Effector memory CD8-positive, alpha-beta T cell (primary cell): Measurements from ENCODE around the gene CYGB.
"Not testable (repeated sequence)": the region's sequence is repeated elsewhere in the genome, so short reads cannot be mapped to it uniquely, and the experiment has no call there.

Experiments used
- ATAC-seq: fragments of 150-1000 bp; cut with Tn5 transposase; replicated peaks from 2 replicates; pipeline ENCODE4 v1.10.0; 2021; ENCODE audit warnings: mild to moderate bottlenecking, moderate library complexity
- DNase-seq, 3 experiments: peaks; one replicate each; pipeline ENCODE4 v3.0.0; 2021
- H3K27ac Mint-ChIP-seq, 2 donors: one replicate each; pipeline ENCODE4 v1.8.0; 2022; ENCODE audit warnings: mild to moderate bottlenecking in 2 of 2, mixed read lengths in 2 of 2, moderate library complexity in 2 of 2
- H3K27me3 Mint-ChIP-seq, 2 donors: one replicate each; pipeline ENCODE4 v1.8.0; 2022; ENCODE audit warnings: mixed read lengths in 2 of 2
- H3K36me3 Mint-ChIP-seq: one replicate; pipeline ENCODE4 v1.8.0; 2022; ENCODE audit warnings: mild to moderate bottlenecking, moderate library complexity, mixed read lengths; ENCODE audit not compliant: insufficient read depth
- H3K4me1 Mint-ChIP-seq, 2 donors: one replicate each; pipeline ENCODE4 v1.8.0; 2022; ENCODE audit warnings: low read depth in 2 of 2, mixed read lengths in 2 of 2
- H3K4me3 Mint-ChIP-seq, 2 donors: one replicate each; pipeline ENCODE4 v1.8.0; 2022; ENCODE audit warnings: mild to moderate bottlenecking in 2 of 2, mixed read lengths in 2 of 2, moderate library complexity in 2 of 2
- H3K9me3 Mint-ChIP-seq, 2 donors: one replicate each; pipeline ENCODE4 v1.8.0; 2022; ENCODE audit warnings: mixed read lengths in 2 of 2

Gene CYGB

DNA sequence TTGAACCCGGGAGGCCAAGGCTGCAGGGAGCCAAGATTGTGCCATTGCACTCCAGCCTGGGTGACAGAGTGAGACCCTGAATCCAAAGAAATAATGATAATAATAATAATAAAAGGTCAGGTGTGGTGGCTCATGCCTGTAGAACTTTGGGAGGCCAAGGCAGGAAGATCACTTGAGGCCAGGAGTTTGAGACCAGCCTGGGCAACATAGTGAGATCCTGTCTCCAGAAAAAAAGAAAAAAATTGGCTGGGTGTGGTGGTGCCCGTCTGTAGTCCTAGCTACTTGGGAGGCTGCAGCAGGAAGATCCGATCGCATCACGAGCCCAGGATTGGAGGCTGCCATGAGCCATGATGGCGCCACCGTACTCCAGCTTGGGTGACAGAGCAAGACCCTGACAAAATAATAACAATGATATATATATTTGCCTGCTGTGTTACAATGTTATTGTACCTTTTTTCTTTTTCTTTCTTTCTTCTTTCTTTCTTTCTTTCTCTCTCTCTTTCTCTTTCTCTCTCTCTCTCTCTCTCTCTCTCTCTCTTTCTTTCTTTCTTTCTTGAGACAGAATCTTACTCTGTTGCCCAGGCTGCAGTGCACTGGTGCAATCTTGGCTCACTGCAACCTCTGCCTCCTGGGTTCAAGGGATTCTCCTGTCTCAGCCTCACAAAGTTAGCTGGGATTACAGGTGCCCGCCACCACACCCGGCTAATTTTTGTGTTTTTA is 3.7 kb downstream of the CYGB start:
- H3K36me3 Mint-ChIP-seq, H3K4me3 Mint-ChIP-seq: not testable (repeated sequence)

DNA sequence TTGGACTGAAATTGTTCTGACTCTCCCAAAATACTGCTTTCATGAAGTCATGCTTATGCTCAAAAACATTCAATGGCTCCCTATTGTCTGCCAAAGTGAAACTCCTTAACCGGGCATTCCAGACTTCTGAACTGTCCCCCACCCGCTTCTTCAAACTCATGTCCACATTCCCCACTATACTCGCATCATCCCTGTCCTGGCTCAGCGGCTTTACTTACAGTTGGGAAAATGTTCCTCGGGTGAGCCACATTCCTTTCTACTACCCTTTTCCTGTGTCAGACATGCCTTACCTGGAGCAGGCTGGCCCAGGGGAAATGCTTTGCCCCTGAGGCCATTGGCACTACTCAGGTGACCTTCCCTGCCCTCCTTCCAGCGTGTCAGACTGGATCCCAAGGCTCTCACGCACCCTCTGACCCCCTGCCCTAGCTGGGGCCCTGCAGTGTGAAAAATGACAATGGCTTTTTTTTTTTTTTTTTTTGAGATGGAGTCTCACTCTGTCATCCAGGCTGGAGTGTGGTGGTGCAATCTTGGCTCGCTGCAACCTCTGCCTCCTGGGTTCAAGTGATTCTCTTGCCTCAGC is 5.3 kb downstream of the CYGB start:
- Mint-ChIP-seq H3K27me3 (peaks cover 21 to 26% of the 10 kb centered on the region in 2 donors), H3K4me3 (no peak overlapping the region), H3K27ac (peak overlapping the region in 1 of 2 donors; percentile 2), H3K36me3 (no peaks in the 10 kb centered on the region), H3K9me3 (no peaks in the 10 kb centered on the region), H3K4me1 (peaks cover 8 to 14% of the 10 kb centered on the region in 2 donors)
- no peak for DNase-seq
- ATAC-seq = no peak

More for the DNA sequence above, 3.7 kb downstream of the CYGB start:
- not testable (repeated sequence) for H3K9me3 Mint-ChIP-seq, ATAC-seq, DNase-seq, H3K4me1 Mint-ChIP-seq, H3K27ac Mint-ChIP-seq
- H3K27me3 Mint-ChIP-seq = peaks cover 25 to 32% of the 10 kb centered on the region in 2 donors

DNA sequence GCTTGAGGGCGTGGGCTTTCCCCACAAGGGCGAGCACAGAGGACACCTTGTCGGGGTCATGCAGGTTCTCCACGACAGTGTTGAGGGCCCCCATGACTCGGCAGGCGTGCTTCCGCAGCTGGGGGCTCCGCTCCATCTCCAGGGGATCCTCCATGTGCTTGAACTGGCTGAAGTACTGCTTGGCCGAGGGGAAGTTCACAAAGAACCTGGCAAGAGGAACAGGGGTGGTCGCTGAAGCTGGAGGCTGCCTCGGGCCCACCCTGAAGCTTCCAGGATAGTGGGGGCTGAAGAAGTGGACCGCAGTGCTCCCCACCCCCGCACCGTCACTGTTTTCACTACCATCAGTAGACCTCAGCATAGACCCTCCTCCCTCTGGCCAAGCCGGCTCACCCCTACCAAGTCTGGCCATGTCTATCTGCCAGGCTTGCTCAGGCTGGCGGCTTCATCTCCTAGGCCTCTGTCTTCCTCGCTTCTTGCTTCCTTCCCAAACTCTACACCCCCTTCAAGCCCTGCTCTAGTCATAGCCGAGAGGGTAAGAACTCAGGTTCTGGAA is 5.9 kb downstream of the CYGB start:
- peaks cover 9 to 16% of the 10 kb centered on the region in 2 donors for H3K4me1 Mint-ChIP-seq
- no peak for ATAC-seq
- no peak overlapping the region for H3K4me3 Mint-ChIP-seq
- H3K27me3 Mint-ChIP-seq = peaks cover 15 to 20% of the 10 kb centered on the region in 2 donors
- H3K27ac Mint-ChIP-seq = peak overlapping the region in 1 of 2 donors; percentile 2
- no peaks in the 10 kb centered on the region for H3K36me3 Mint-ChIP-seq
- DNase-seq = no peak
- no peaks in the 10 kb centered on the region for H3K9me3 Mint-ChIP-seq

DNA sequence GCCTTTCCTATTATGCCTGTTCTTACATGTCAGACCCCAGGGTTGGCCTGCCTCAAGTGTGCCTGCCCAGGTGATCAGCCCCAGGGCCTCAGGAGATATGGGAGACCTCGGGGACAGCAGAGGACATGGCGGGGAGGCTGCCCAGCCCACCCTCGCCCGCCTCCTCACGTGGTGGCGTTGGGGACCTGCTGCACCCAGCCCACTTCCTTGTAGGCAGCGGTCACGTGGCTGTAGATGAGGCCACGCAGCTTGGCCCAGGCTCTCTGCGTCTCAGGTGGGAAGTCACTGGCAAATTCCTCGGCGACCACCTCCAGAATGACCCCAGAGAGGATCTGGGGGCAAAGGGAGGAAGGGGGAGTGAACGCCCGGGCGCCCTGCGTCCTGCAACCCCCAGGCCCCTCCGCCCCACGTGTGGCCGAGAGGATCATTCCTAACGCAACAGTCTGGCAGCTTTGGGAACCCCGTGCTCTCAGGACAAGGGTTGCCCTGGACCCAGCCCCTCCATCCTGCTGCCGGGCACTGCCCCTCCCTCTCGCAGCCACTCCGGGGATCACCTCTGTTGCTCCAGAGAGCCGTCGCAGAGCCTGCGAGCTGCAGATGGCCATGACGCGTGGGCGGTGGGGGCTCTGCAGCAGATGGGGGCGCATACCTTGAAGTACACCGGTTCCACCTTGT is 6.6 kb downstream of the CYGB start:
- H3K4me3 Mint-ChIP-seq = no peak overlapping the region
- H3K36me3 Mint-ChIP-seq = no peaks in the 10 kb centered on the region
- DNase-seq = no peak
- no peaks in the 10 kb centered on the region for H3K9me3 Mint-ChIP-seq
- no peak for ATAC-seq
- peaks cover 9 to 16% of the 10 kb centered on the region in 2 donors for H3K4me1 Mint-ChIP-seq
- no peak overlapping the region for H3K27ac Mint-ChIP-seq
- peaks cover 9 to 13% of the 10 kb centered on the region in 2 donors for H3K27me3 Mint-ChIP-seq

DNA sequence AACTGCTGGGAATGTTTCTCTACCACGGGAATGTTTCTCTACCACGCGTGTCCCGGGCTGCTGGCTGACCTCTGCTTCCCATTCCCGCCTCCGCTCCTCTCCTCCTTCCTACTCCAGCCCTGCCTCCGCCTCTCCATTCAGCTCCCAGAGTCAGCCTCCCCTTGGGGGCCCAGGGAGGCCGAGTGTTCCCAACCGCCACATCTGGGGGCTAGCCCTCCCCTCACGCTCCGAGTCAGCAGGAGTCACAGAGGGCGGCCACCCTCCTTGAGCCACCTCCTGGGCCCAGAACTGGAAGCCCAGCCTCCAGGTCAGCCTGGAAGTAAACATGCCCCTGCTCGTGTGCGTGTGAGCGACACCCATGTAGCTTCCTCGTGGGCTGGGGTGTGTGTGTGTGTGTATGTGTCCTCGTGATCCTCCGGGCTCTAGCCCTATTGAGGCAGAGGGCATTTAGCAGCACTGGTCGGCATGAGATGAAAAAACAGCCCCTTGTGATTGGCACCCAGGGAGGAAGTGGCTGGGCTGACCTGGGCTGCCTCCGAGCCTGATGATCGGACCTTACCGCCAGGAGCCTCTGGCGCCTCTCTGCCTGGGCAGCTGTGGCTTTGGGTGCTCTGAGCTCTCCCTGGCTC is 7.3 kb downstream of the CYGB start:
- ATAC-seq (no peak), DNase-seq (no peak)
- Mint-ChIP-seq H3K36me3 (no peaks in the 10 kb centered on the region), H3K9me3 (no peaks in the 10 kb centered on the region), H3K27me3 (peaks cover 6% of the 10 kb centered on the region in 2 donors), H3K27ac (no peak overlapping the region), H3K4me3 (peak overlapping the region in 1 of 2 donors; percentile 41), H3K4me1 (peaks cover 9 to 16% of the 10 kb centered on the region in 2 donors)

DNA sequence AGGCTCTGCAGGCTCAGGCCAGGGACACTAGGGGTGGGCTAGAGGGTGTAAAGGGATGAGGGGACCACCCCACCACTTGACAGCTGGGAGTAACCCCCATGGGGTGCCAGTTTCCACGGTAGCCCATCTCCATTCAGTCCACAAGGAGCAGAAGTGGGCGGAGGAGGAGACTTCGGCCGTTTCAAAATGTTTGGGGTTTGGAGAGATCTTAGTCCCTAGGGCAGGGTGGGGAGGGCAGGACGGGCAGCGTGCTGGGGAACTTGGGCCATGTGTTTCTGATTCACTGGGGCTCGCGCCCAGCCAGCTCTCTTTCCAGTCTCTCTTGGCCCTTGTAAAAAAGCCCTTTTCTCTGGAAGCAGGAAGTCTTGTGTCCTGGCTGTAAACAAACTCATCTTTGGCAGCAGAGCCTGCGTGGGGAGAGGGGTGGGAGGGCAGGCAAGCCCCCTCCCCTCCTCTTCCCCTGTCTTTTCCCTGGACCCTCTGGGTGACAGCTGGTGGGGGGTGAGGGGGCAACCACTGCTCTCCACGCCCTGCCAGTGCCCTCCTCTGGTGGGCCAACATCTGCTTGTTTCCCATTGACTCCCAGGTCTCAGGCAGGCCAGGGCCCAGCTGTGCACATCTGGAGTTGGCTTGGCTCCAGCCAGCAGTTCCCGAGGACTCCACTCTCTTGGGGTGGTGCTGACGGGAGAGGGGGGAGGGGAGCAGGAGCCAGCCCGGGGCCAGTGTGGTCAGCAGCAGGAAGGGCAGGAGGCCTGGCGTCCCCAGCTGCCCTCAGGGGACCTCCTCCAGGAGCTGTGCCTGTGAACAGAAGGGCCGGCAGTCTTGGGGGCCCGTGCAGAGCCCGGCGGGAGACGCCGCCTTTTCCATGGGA is 8.1 kb downstream of the CYGB start:
- Mint-ChIP-seq H3K27ac (no peak overlapping the region), H3K36me3 (peaks cover 3% of the 10 kb centered on the region), H3K4me1 (peaks cover 9 to 20% of the 10 kb centered on the region in 2 donors), H3K27me3 (no peaks in the 10 kb centered on the region), H3K4me3 (no peak overlapping the region), H3K9me3 (no peaks in the 10 kb centered on the region)
- no peak for DNase-seq
- ATAC-seq = no peak

DNA sequence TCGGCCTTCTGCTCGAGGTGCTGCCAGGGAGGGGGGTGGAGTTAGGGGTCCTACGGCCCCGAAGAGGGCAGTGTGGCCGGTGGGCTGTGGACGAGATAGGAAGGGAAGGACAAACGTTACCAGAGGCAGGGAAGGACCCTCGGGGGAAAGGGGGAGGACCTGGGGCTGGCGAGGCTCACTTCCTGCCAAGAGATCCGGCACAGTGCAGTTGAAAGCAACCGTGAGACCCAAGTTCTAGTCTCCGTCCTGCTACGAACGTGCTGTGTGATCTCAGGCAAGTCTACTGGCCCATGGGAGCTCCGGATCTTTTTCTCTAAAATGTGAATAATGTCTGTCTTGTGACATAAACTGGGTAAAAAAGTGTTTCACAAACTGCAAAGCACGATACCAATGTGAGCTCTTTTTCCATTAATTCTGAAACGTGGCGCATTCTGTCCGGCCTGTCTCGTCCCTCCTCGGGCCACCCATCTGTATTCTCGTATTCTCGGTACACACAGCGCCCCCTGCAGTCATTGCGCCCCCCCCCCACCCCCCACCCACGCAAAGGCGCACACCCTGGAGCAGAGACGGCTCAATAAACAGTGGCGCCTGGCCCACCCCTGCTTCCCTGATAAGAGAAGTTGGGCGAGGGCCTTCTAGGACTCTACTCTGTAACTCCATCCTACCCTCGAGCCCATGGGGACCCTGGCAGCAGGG is 8.8 kb downstream of the CYGB start:
- Mint-ChIP-seq H3K27me3 (no peaks in the 10 kb centered on the region), H3K4me3 (peak overlapping the region in 1 of 2 donors; percentile 69), H3K36me3 (peaks cover 3% of the 10 kb centered on the region), H3K4me1 (peaks cover 12 to 21% of the 10 kb centered on the region in 2 donors), H3K27ac (peak overlapping the region; percentile 50 to 84), H3K9me3 (no peaks in the 10 kb centered on the region)
- DNase-seq (no peak), ATAC-seq (no peak)

DNA sequence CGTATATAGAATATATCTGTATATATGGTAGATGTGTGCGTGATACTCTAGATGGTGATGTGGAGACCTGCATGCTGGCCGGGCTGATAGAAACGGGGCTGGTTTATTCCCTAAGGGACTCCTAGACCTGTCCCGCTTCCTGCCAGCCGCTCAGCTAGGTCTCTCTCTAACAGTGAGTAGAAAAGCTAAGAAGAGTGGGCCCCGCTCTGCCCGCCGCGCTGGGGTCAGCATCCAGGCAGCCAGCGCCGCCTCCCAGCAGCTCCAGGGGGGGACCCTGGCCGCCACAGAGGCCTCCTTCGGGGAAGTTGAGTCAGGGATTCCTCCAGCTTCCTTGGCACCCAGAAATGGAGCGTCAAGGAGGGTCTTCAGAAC is 9.4 kb downstream of the CYGB start:
- H3K9me3 Mint-ChIP-seq = no peaks in the 10 kb centered on the region
- peaks cover 18 to 27% of the 10 kb centered on the region in 2 donors for H3K4me1 Mint-ChIP-seq
- peak overlapping the region; percentile 50 to 84 for H3K27ac Mint-ChIP-seq
- ATAC-seq = peak; percentile 19
- H3K4me3 Mint-ChIP-seq = peak overlapping the region; percentile 48 to 69
- no peak for DNase-seq
- H3K36me3 Mint-ChIP-seq = peaks cover 3% of the 10 kb centered on the region
- H3K27me3 Mint-ChIP-seq = no peaks in the 10 kb centered on the region

DNA sequence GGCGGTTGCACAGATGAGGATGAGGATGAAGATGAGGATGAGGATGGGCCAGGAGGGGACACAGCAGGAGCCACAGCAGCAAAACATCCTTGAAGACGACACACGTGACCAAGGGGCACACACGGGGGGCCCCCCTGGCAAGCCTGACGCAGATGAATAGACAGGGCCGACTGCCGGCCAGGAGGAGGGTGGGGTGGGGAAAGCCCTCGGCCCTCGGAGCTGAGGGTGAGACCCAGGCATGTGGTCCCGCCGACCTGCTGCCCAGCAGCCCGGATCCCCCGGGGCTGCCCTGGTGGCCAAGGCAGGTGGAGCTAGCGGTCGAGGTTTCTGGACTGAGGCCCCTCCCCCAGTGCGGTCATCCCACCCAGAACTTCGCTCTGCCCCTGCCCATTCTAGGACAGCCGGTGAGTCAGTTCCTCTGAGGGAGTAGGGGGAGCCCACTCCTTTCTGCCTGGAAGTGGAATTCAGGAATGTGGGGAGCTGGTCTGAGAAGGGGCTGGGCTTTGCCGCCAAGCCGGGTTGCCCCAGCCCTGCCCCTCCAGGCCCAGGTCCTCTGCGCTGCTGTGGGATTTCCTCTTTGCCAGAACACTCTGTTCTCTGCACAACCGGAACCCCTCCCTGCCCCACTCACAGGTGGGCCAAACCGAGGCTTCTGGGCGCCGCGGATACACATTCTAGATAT is 9.9 kb downstream of the CYGB start:
- H3K4me1 Mint-ChIP-seq = peaks cover 21 to 30% of the 10 kb centered on the region in 2 donors
- peak overlapping the region; percentile 48 to 69 for H3K4me3 Mint-ChIP-seq
- no peaks in the 10 kb centered on the region for H3K27me3 Mint-ChIP-seq
- DNase-seq (peak; percentile 37 to 44 (median 43)), ATAC-seq (peak; percentile 74)
- peak overlapping the region; percentile 84 to 86 for H3K27ac Mint-ChIP-seq
- no peaks in the 10 kb centered on the region for H3K9me3 Mint-ChIP-seq
- peaks cover 3% of the 10 kb centered on the region for H3K36me3 Mint-ChIP-seq

DNA sequence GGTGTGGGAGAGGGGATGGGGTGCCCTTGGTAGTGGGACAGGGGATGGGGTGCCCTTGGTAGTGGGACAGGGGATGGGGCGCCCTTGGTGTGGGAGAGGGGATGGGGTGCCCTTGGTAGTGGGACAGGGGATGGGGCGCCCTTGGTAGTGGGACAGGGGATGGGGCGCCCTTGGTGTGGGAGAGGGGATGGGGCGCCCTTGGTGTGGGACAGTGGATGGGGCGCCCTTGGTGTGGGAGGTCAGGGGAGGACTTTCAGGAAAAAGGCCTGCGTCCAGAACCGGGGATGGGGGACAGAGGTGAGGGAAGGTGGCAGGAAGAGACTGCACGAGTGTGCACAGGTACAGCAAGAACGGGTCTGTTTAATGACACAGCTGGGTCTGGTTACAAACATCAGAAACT is 10.5 kb downstream of the CYGB start:
- ATAC-seq, DNase-seq, H3K36me3 Mint-ChIP-seq, H3K9me3 Mint-ChIP-seq, H3K27me3 Mint-ChIP-seq: not testable (repeated sequence)
- Mint-ChIP-seq H3K4me1 (peaks cover 21 to 27% of the 10 kb centered on the region in 2 donors), H3K27ac (peak overlapping the region; percentile 84 to 86), H3K4me3 (peak overlapping the region; percentile 9 to 26)

DNA sequence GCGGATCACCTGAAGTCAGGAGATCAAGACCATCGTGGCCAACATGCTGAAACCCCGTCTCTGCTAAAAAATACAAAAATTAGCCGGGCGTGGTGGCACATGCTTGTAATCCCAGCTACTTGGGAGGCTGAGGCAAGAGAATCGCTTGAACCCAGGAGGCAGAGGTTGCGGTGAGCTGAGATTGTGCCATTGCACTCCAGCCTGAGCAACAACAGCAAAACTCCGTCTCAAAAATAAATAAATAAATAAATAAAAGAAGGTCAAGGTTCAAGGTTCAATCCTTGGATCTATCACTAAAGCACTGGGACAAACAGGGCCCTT is 12.0 kb downstream of the CYGB start:
- not testable (repeated sequence) for DNase-seq, H3K9me3 Mint-ChIP-seq, H3K36me3 Mint-ChIP-seq, H3K27me3 Mint-ChIP-seq, ATAC-seq, H3K4me3 Mint-ChIP-seq
- H3K4me1 Mint-ChIP-seq = peaks cover 21 to 26% of the 10 kb centered on the region in 2 donors
- H3K27ac Mint-ChIP-seq = peak overlapping the region in 1 of 2 donors; percentile 84
